Fibroblast of gingiva (primary cell): ENCODE measurements around the gene CDK5R2.

Source experiments
- DNase-seq: peaks from one replicate; pipeline ENCODE4 v3.0.0-alpha.2; 2011; ENCODE audit warnings: low read depth

Gene CDK5R2

GRCh38 chr2:219002395-219003266, 43.2 kb downstream of the CDK5R2 start:
- no peak for DNase-seq

GRCh38 chr2:219003267-219003634, 43.8 kb downstream of the CDK5R2 start:
- DNase-seq: no peak

GRCh38 chr2:219003979-219004378, 44.5 kb downstream of the CDK5R2 start:
- DNase-seq: no peak

- DNase-seq: no peak
These were observed 49.8 kb downstream of the CDK5R2 start for GRCh38 chr2:219009294-219009693.

GRCh38 chr2:219010162-219010756, 50.8 kb downstream of the CDK5R2 start:
- DNase-seq: no peak

GRCh38 chr2:219010873-219011272, 51.4 kb downstream of the CDK5R2 start:
- no peak for DNase-seq
